Amniotic epithelial cell (primary cell): ENCODE measurements around the gene CCDC116.
"Not testable (repeated sequence)": the region's sequence is repeated elsewhere in the genome, so short reads cannot be mapped to it uniquely, and the experiment has no call there.

ENCODE experiments used
- DNase-seq: peaks from one replicate; pipeline ENCODE4 v3.0.0-alpha.2; 2010; ENCODE audit warnings: low read depth

The CCDC116 gene

DNA sequence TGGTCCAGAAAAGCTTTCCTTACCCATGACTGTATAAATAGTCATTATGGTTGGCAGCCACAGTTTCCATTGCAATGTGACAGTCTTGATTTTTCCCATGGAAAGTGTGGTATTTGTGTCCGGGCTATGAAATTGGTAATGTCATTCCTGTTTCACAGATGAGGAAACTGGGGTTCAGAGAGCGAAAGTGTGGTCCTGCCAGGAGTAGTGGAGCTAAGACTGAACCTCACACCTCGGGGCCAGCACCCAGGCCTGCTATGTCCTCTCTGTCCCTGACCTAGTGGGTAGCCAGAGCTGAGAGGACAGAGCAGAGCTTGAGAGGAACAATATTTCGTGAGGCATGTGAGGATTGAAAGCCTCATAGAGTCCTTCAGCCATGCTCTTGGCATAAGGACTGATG is 1.5 kb upstream of the CCDC116 start:
- DNase-seq, result no peak

DNA sequence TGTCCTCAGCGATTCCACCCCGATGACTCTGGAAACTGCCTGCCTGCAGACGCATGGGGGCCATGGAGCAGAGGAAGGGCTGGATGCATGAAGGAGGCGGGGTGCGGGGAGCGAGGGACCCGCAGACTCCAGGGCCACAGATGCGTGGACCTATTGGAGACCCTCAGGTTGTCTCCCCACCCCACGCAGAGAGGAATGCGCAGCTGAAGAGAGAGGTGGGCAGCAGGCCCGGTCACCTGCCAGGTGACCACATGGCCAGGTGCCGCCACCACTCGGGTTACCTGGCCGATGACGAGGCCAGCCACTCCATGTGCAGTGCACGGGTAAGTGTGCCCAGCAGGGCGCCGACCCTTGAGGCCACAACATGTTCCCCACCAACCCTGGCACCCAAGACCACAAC is 371 bp downstream of the CCDC116 start:
- DNase-seq, result no peak

- DNase-seq, result no peak
These were observed 921 bp downstream of the CCDC116 start for GRCh38 chr22:21633481-21633880.

GRCh38 chr22:21634081-21634480 is 1.5 kb downstream of the CCDC116 start:
- no peak for DNase-seq

GRCh38 chr22:21634844-21635243 is 2.3 kb downstream of the CCDC116 start:
- DNase-seq, result no peak

DNA sequence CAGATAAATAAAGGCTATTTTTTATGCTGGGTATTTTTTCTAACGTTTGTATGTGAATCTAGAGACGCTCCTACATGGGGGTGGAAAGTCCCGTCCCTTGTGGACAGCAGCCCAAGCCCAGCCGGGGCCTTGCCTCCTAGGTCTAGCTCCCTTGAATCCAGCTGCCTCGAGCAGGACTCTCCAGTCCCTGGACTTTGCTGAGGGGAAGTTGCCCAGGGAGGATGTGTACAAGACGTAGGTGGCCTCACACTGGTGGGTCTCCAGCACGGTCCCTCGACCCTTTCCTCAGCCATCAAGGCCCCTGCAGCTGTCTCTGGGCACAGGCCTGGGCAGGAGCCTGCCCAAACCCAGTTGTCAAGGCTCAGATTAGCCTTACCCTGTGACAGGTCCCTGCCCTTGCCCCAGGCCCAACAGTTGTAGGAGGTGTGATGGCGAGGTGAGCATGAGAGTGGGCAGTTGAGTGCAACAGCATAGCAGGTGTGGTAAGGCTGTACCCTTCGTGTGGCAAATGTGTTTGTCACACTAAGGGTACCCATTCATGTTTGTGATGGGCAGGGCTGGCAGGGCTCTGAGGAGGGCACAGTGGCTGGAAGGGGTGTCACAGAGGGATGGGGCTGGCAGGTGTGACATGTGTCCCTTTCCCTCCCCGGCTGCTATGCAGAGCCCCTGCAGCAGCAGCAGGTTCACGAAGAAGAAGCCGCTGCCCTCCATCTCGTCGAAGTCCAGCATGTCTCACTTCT is 3.4 kb downstream of the CCDC116 start:
- DNase-seq, result no peak

DNA sequence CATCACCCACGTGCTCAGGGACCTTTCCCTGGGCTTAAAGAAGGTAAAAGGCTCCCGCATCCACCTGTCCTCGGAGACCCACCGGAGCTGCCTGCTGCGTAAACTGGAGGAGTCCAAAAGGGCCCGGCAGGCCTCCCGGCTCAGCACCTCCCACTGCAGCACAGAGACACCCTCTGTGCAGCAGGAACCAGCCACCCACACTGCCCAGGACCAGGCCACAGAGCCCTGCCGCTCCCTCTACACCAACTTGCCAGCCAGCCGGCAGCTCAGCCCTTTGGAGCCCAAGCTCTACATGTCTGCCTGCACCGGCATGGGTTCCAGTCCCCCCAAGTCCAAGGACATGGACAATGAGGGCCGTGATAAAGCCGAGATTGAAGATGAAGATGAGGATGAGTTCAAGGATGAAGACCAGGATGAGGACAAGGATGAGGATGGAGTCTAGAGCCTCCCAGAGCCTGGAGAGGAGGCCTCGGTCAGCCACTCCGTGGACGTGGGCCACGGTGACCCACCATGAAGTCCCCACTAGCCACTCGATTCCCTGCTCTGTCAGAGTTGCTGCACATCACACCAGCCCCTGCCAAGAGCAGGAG is 4.2 kb downstream of the CCDC116 start:
- no peak for DNase-seq

- DNase-seq, result not testable (repeated sequence)
These were observed 4.9 kb downstream of the CCDC116 start for GRCh38 chr22:21637450-21637849.

DNA sequence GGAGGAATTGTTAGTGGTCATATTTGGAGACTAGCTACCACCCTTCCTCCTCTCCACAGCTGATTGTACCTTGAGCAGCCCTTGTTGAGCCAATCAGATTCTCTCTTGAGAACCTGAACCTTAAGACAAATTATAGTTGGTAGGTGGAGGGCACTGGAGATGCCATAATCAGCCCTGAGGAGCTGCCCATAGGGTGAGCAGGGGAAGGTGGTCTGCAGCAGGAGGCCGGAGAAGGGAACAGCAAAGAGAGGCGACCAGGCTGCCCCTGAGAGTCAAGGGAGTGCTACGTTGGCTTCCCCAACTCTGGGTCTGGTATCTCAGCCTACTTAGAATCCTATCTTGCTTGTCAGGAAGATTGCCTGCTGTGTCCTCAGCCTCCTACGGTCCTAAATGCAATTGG is 6.8 kb downstream of the CCDC116 start:
- DNase-seq, result no peak

- DNase-seq, result no peak
These were observed 8.2 kb downstream of the CCDC116 start for GRCh38 chr22:21640810-21641209.

DNA sequence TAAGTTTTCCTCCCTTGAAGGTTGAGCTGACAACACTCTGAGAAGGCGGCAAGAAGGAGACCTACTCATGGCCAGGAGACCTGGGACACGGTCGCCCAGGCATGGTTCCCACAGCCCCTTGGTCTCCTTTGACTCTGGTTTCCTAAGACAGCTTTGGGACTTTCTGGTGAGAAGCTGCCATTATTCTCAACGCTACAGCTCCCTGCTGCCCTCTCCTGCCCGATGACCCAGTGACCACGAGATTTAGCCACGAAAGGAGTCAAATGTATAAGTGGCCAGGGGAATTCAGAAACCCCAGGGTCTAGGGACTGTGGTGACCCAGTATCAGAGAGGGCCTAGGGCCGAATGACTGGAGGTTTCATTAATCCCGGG is 8.8 kb downstream of the CCDC116 start:
- peak; percentile 50 for DNase-seq

GRCh38 chr22:21641789-21642583 is 9.4 kb downstream of the CCDC116 start, which contains the start of gene SDF2L1:
SDF2L1 (plus strand) TSS chr22:21642302; CDS start chr22:21642337, 35 bp downstream.
- peak; percentile 98 for DNase-seq

GRCh38 chr22:21642584-21643448 is 10.3 kb downstream of the CCDC116 start:
- DNase-seq, result peak; percentile 37

DNA sequence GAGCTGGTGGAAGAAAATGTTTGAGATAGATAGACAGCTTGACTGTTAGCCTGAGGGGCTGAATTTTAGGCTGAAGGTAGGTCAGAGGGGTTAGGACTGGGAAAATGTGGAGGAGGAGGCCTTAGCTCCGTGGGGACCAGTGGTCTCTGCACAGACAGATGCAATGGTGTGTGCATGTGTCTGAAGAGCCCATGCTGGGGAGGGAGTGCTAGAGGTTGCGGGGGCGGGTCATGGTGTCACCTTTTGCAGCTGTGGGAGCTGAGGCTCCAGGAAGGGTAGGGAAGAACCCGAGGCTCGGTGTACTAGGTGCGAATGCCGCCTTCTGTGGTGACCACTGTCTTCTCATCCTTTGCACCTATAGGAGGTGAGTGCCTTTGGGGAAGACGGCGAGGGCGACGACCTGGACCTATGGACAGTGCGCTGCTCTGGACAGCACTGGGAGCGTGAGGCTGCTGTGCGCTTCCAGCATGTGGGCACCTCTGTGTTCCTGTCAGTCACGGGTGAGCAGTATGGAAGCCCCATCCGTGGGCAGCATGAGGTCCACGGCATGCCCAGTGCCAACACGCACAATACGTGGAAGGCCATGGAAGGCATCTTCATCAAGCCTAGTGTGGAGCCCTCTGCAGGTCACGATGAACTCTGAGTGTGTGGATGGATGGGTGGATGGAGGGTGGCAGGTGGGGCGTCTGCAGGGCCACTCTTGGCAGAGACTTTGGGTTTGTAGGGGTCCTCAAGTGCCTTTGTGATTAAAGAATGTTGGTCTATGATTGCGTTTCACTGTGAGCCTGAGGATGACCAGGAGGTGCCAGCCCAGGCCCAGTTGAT is 11.2 kb downstream of the CCDC116 start:
- no peak for DNase-seq

- not testable (repeated sequence) for DNase-seq
These were observed 13.0 kb downstream of the CCDC116 start for GRCh38 chr22:21645513-21645912.

- peak; percentile 69 for DNase-seq
These were observed 14.3 kb downstream of the CCDC116 start for GRCh38 chr22:21646608-21647590.

- DNase-seq, result no peak
These were observed 17.7 kb downstream of the CCDC116 start for GRCh38 chr22:21650280-21650679.

- no peak for DNase-seq
These were observed 18.4 kb downstream of the CCDC116 start for GRCh38 chr22:21650823-21651520.

DNA sequence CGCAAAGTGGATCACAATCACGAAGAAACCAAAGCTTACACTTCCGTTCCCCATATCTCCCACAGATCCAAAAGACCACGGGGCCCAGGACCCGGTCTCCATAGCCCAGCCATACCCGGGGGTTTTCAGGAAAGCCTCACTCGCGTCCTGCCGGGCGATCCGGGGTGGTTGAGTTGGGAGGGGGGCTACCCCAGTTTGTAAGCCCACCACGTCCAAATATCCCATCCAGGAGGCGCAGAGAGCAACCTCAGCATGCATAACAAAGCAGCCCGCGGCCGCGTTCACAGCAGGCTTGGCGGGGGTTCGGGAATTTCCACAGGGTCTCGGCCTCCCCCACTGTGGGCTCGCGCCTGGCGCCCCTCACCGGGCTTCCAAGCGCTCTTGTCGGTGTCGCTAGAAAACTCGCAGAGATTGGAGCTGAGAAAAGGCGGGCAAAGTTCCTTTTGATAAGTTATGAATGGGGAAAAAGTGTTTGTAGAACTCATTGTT is 19.0 kb downstream of the CCDC116 start:
- DNase-seq, result no peak
